Measurements from ENCODE around the gene DPP6. TPM values are rescaled to one million over a fixed set of nuclear protein-coding genes. Genes with fewer than 3 reads are reported as not detected.
"Not testable (repeated sequence)": the region's sequence is repeated elsewhere in the genome, so short reads cannot be mapped to it uniquely, and the experiment has no call there.

The DPP6 gene
- total RNA-seq, 1 experiment from 2014 or later = not detected

DNA sequence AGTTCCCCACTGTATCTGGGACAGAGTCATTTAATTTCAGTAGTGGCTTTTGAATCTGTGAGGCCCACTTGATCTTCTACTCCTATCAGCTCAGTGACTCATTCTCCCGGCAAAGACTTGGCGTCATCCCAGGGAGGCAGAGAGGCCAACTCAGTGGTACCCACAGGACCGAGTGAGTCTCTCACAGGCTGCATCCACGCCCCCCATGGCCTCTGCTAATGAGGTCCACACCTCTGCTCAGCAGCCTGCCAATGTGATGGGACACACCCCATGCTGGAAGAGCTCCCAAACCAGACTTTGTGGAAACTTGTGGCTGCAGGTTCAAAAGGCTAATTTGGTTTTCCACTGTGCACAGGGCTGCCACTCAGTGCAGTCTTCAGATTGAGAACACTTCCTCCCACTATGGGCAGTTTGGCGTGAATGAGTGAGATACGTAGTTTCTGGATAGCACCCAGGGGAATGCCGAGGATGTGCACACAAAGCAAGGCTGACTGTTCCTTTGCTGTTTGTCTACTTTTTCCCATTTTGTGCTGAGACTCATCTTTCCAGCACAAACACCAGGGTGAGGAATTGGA lies 81.6 kb downstream of the DPP6 start:
- H3K27ac ChIP-seq; H3K4me3 ChIP-seq; H3K4me1 ChIP-seq (replicated peaks; ENCODE audit: insufficient read depth); BruUV-seq (replicated peaks); H3K36me3 ChIP-seq (ENCODE audit: low read depth); H3K9me3 ChIP-seq (ENCODE audit: insufficient read depth, low read depth); H3K4me2 ChIP-seq; intact Hi-C loops (cut with micrococcal nuclease; ENCODE audit: unreplicated experiment); H2AFZ ChIP-seq; H3F3A ChIP-seq (ENCODE audit: insufficient read depth, low read depth); H3K79me2 ChIP-seq (ENCODE audit: low read depth); CTCF ChIA-PET; H3K9me2 ChIP-seq (ENCODE audit: insufficient read depth); POLR2A ChIA-PET (ENCODE audit: unreplicated experiment); H4K20me1 ChIP-seq (ENCODE audit: insufficient read depth); DNase-seq: not testable (repeated sequence)
- H3K27me3 ChIP-seq (ENCODE audit: insufficient read depth, low read depth) = peaks cover 17% of the 10 kb centered on the region; the same call in 1 of the 2 replicates

- H3K79me2 ChIP-seq (ENCODE audit: low read depth); H3K9me3 ChIP-seq (ENCODE audit: insufficient read depth, low read depth); DNase-seq; intact Hi-C loops (cut with micrococcal nuclease; ENCODE audit: unreplicated experiment); H3F3A ChIP-seq (ENCODE audit: insufficient read depth, low read depth); POLR2A ChIA-PET (ENCODE audit: unreplicated experiment); H3K27ac ChIP-seq; H3K27me3 ChIP-seq (ENCODE audit: insufficient read depth, low read depth); H3K36me3 ChIP-seq (ENCODE audit: low read depth); H3K9me2 ChIP-seq (ENCODE audit: insufficient read depth); H3K4me3 ChIP-seq; CTCF ChIA-PET; H3K4me1 ChIP-seq (replicated peaks; ENCODE audit: insufficient read depth); H3K4me2 ChIP-seq; H4K20me1 ChIP-seq (ENCODE audit: insufficient read depth); BruUV-seq (replicated peaks); H2AFZ ChIP-seq: not testable (repeated sequence)
These were observed 82.5 kb downstream of the DPP6 start for GRCh38 chr7:154134698-154135097.

DNA sequence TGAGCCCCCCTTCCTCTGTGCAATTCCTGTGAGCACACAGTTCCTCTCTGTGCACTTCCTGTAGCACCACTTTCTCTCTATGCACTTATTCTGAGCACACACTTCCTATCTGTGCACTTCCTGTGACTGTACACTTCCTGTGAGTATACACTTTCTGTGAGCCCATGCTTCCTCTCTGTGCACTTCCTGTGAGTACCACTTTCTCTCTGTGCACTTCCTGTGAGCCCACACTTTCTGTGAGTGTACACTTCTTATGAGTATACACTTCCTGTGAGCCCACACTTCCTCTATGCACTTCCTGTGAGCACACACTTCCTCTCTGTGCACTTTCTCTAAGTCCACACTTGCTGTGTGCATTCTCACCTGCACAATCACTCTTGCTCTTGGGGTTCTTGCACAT lies 83.4 kb downstream of the DPP6 start:
- BruUV-seq (replicated peaks); H2AFZ ChIP-seq; CTCF ChIA-PET: not testable (repeated sequence)

GRCh38 chr7:154145922-154146706 lies 93.9 kb downstream of the DPP6 start:
- intact Hi-C loops (cut with micrococcal nuclease; ENCODE audit: unreplicated experiment); DNase-seq; H3K9me2 ChIP-seq (ENCODE audit: insufficient read depth); H4K20me1 ChIP-seq (ENCODE audit: insufficient read depth); H3K36me3 ChIP-seq (ENCODE audit: low read depth); H3K4me2 ChIP-seq; BruUV-seq (replicated peaks); POLR2A ChIA-PET (ENCODE audit: unreplicated experiment); H3K79me2 ChIP-seq (ENCODE audit: low read depth); H3K27ac ChIP-seq; H3K9me3 ChIP-seq (ENCODE audit: insufficient read depth, low read depth); CTCF ChIA-PET; H2AFZ ChIP-seq; H3K4me1 ChIP-seq (replicated peaks; ENCODE audit: insufficient read depth); H3K4me3 ChIP-seq; H3F3A ChIP-seq (ENCODE audit: insufficient read depth, low read depth): not testable (repeated sequence)
- peaks cover 36% of the 10 kb centered on the region for H3K27me3 ChIP-seq (ENCODE audit: insufficient read depth, low read depth)

More for the DNA sequence above, 83.4 kb downstream of the DPP6 start:
- H3K36me3 ChIP-seq (ENCODE audit: low read depth); H3K9me3 ChIP-seq (ENCODE audit: insufficient read depth, low read depth); H3K27ac ChIP-seq; H3K79me2 ChIP-seq (ENCODE audit: low read depth); H3K4me1 ChIP-seq (replicated peaks; ENCODE audit: insufficient read depth); H3K27me3 ChIP-seq (ENCODE audit: insufficient read depth, low read depth); H3K4me3 ChIP-seq; intact Hi-C loops (cut with micrococcal nuclease; ENCODE audit: unreplicated experiment); H3F3A ChIP-seq (ENCODE audit: insufficient read depth, low read depth); H3K9me2 ChIP-seq (ENCODE audit: insufficient read depth); H3K4me2 ChIP-seq; POLR2A ChIA-PET (ENCODE audit: unreplicated experiment); DNase-seq; H4K20me1 ChIP-seq (ENCODE audit: insufficient read depth): not testable (repeated sequence)

DNA sequence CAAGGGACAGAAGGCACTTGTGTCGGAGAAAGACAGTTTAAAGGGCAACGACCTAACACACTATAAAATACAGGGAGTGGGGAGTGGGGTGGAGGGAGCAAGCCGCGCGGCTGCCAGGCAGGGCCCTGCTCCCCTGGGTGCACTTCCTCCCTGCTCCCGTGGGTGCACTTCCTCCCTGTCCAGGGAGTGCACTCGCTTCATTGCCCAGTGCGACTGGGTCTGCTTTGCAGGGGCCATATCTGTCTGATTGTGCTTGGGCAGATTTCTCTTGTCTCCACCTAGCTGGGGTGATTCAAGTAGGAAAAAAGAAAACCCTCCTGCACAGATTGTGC lies 94.5 kb downstream of the DPP6 start:
- H2AFZ ChIP-seq; H3K9me3 ChIP-seq (ENCODE audit: insufficient read depth, low read depth); BruUV-seq (replicated peaks); POLR2A ChIA-PET (ENCODE audit: unreplicated experiment); CTCF ChIA-PET; H3K27ac ChIP-seq; DNase-seq; H3K79me2 ChIP-seq (ENCODE audit: low read depth); H4K20me1 ChIP-seq (ENCODE audit: insufficient read depth); H3K4me3 ChIP-seq; H3K36me3 ChIP-seq (ENCODE audit: low read depth); H3K4me1 ChIP-seq (replicated peaks; ENCODE audit: insufficient read depth); intact Hi-C loops (cut with micrococcal nuclease; ENCODE audit: unreplicated experiment); H3K9me2 ChIP-seq (ENCODE audit: insufficient read depth); H3K4me2 ChIP-seq; H3F3A ChIP-seq (ENCODE audit: insufficient read depth, low read depth): not testable (repeated sequence)
- H3K27me3 ChIP-seq (ENCODE audit: insufficient read depth, low read depth) = peaks cover 41% of the 10 kb centered on the region

GRCh38 chr7:154148791-154149516 lies 96.8 kb downstream of the DPP6 start:
- H2AFZ ChIP-seq; H3K9me3 ChIP-seq (ENCODE audit: insufficient read depth, low read depth); H3K36me3 ChIP-seq (ENCODE audit: low read depth); H3K4me2 ChIP-seq; CTCF ChIA-PET; H3K4me3 ChIP-seq; H3F3A ChIP-seq (ENCODE audit: insufficient read depth, low read depth); H3K9me2 ChIP-seq (ENCODE audit: insufficient read depth); H3K27ac ChIP-seq; H3K4me1 ChIP-seq (replicated peaks; ENCODE audit: insufficient read depth); POLR2A ChIA-PET (ENCODE audit: unreplicated experiment); intact Hi-C loops (cut with micrococcal nuclease; ENCODE audit: unreplicated experiment); H4K20me1 ChIP-seq (ENCODE audit: insufficient read depth); BruUV-seq (replicated peaks); DNase-seq; H3K79me2 ChIP-seq (ENCODE audit: low read depth): not testable (repeated sequence)
- H3K27me3 ChIP-seq (ENCODE audit: insufficient read depth, low read depth) = peaks cover 64% of the 10 kb centered on the region

GRCh38 chr7:154150656-154151055 lies 98.5 kb downstream of the DPP6 start:
- intact Hi-C loops (cut with micrococcal nuclease; ENCODE audit: unreplicated experiment); DNase-seq; H3K4me1 ChIP-seq (replicated peaks; ENCODE audit: insufficient read depth); H3K79me2 ChIP-seq (ENCODE audit: low read depth); H3K4me3 ChIP-seq; H3K36me3 ChIP-seq (ENCODE audit: low read depth); H2AFZ ChIP-seq; BruUV-seq (replicated peaks); H3F3A ChIP-seq (ENCODE audit: insufficient read depth, low read depth); POLR2A ChIA-PET (ENCODE audit: unreplicated experiment); H3K4me2 ChIP-seq; H3K9me3 ChIP-seq (ENCODE audit: insufficient read depth, low read depth); CTCF ChIA-PET; H3K27ac ChIP-seq; H3K9me2 ChIP-seq (ENCODE audit: insufficient read depth); H4K20me1 ChIP-seq (ENCODE audit: insufficient read depth): not testable (repeated sequence)
- peaks cover 68% of the 10 kb centered on the region for H3K27me3 ChIP-seq (ENCODE audit: insufficient read depth, low read depth)
